ENCODE measurements around the gene ZNF419.
"Not testable (repeated sequence)": the region's sequence is repeated elsewhere in the genome, so short reads cannot be mapped to it uniquely, and the experiment has no call there.

The ZNF419 gene

GRCh38 chr19:57477191-57478008 lies 10.2 kb upstream of the ZNF419 start, which contains the start of gene ZNF772:
Gene ZNF772, minus strand, starts transcription at chr19:57477566. Its CDS starts 257 bp downstream, at chr19:57477309.
- peaks cover 41% of the 10 kb centered on the region for H3K36me3 ChIP-seq (ENCODE audit: control insufficient read depth, insufficient read depth, low read length)
- WGBS, 2 experiments: 12 to 13% methylated on average over 38 of the region's 38 CpGs
- H3K27ac ChIP-seq (ENCODE audit: insufficient read depth, low read depth, low read length, poor library complexity, severe bottlenecking): peak within 1 kb of the TSS; percentile 21
- peaks cover 4% of the 10 kb centered on the region for H3K4me1 ChIP-seq (ENCODE audit: control insufficient read depth, insufficient read depth, low read length)
- peak within 1 kb of the TSS; percentile 94 for H3K4me3 ChIP-seq (ENCODE audit: insufficient read depth, low read depth, low read length)
- H3K27me3 ChIP-seq (ENCODE audit: control insufficient read depth, insufficient read depth, low read length, poor library complexity, severe bottlenecking): no peaks in the 10 kb centered on the region
- H3K9me3 ChIP-seq (ENCODE audit: control insufficient read depth, low read length): peaks cover 11% of the 10 kb centered on the region

- WGBS, 2 experiments: no CpG with 5 or more reads among the region's 1 CpG
- H3K27ac ChIP-seq (ENCODE audit: insufficient read depth, low read depth, low read length, poor library complexity, severe bottlenecking); H3K27me3 ChIP-seq (ENCODE audit: control insufficient read depth, insufficient read depth, low read length, poor library complexity, severe bottlenecking); H3K4me1 ChIP-seq (ENCODE audit: control insufficient read depth, insufficient read depth, low read length); H3K9me3 ChIP-seq (ENCODE audit: control insufficient read depth, low read length): not testable (repeated sequence)
- Histone ChIP-seq H3K4me3 (ENCODE audit: insufficient read depth, low read depth, low read length) (peak overlapping the region; percentile 94), H3K36me3 (ENCODE audit: control insufficient read depth, insufficient read depth, low read length) (peaks cover 19% of the 10 kb centered on the region)
Measured at GRCh38 chr19:57488299-57488644, 722 bp downstream of the ZNF419 start.

GRCh38 chr19:57499332-57499679 lies 11.8 kb downstream of the ZNF419 start:
- not testable (repeated sequence) for H3K36me3 ChIP-seq (ENCODE audit: control insufficient read depth, insufficient read depth, low read length); H3K9me3 ChIP-seq (ENCODE audit: control insufficient read depth, low read length); H3K27me3 ChIP-seq (ENCODE audit: control insufficient read depth, insufficient read depth, low read length, poor library complexity, severe bottlenecking); H3K4me1 ChIP-seq (ENCODE audit: control insufficient read depth, insufficient read depth, low read length); H3K4me3 ChIP-seq (ENCODE audit: insufficient read depth, low read depth, low read length); H3K27ac ChIP-seq (ENCODE audit: insufficient read depth, low read depth, low read length, poor library complexity, severe bottlenecking)

GRCh38 chr19:57499680-57500395 lies 12.3 kb downstream of the ZNF419 start, which contains the start of gene ZNF773:
Gene ZNF773, plus strand, starts transcription at chr19:57499938. Its CDS starts 143 bp downstream, at chr19:57500081.
- not testable (repeated sequence) for H3K4me1 ChIP-seq (ENCODE audit: control insufficient read depth, insufficient read depth, low read length); H3K27me3 ChIP-seq (ENCODE audit: control insufficient read depth, insufficient read depth, low read length, poor library complexity, severe bottlenecking); H3K36me3 ChIP-seq (ENCODE audit: control insufficient read depth, insufficient read depth, low read length); H3K27ac ChIP-seq (ENCODE audit: insufficient read depth, low read depth, low read length, poor library complexity, severe bottlenecking); H3K9me3 ChIP-seq (ENCODE audit: control insufficient read depth, low read length)
- WGBS, 2 experiments: 1% methylated on average over 50 to 57 of the region's 69 CpGs
- peak within 1 kb of the TSS; percentile 71 for H3K4me3 ChIP-seq (ENCODE audit: insufficient read depth, low read depth, low read length)

- H3K27ac ChIP-seq (ENCODE audit: insufficient read depth, low read depth, low read length, poor library complexity, severe bottlenecking); H3K4me1 ChIP-seq (ENCODE audit: control insufficient read depth, insufficient read depth, low read length); H3K27me3 ChIP-seq (ENCODE audit: control insufficient read depth, insufficient read depth, low read length, poor library complexity, severe bottlenecking); H3K36me3 ChIP-seq (ENCODE audit: control insufficient read depth, insufficient read depth, low read length); H3K9me3 ChIP-seq (ENCODE audit: control insufficient read depth, low read length): not testable (repeated sequence)
- peak overlapping the region; percentile 71 for H3K4me3 ChIP-seq (ENCODE audit: insufficient read depth, low read depth, low read length)
- 68 to 77% methylated on average over 1 of the region's 4 CpGs for WGBS, 2 experiments
Measured at GRCh38 chr19:57500400-57500799, 12.8 kb downstream of the ZNF419 start.

GRCh38 chr19:57506163-57506562 lies 18.6 kb downstream of the ZNF419 start:
- peaks cover 26% of the 10 kb centered on the region for H3K36me3 ChIP-seq (ENCODE audit: control insufficient read depth, insufficient read depth, low read length)
- no peak overlapping the region for H3K4me3 ChIP-seq (ENCODE audit: insufficient read depth, low read depth, low read length)
- no peaks in the 10 kb centered on the region for H3K4me1 ChIP-seq (ENCODE audit: control insufficient read depth, insufficient read depth, low read length)
- H3K27me3 ChIP-seq (ENCODE audit: control insufficient read depth, insufficient read depth, low read length, poor library complexity, severe bottlenecking): no peaks in the 10 kb centered on the region
- H3K27ac ChIP-seq (ENCODE audit: insufficient read depth, low read depth, low read length, poor library complexity, severe bottlenecking): no peak overlapping the region
- 88 to 93% methylated on average over 4 of the region's 4 CpGs for WGBS, 2 experiments
- no peaks in the 10 kb centered on the region for H3K9me3 ChIP-seq (ENCODE audit: control insufficient read depth, low read length)

GRCh38 chr19:57511484-57511883 lies 23.9 kb downstream of the ZNF419 start:
- no peak overlapping the region for H3K4me3 ChIP-seq (ENCODE audit: insufficient read depth, low read depth, low read length)
- H3K27ac ChIP-seq (ENCODE audit: insufficient read depth, low read depth, low read length, poor library complexity, severe bottlenecking): no peak overlapping the region
- peaks cover 13% of the 10 kb centered on the region for H3K36me3 ChIP-seq (ENCODE audit: control insufficient read depth, insufficient read depth, low read length)
- H3K4me1 ChIP-seq (ENCODE audit: control insufficient read depth, insufficient read depth, low read length): no peaks in the 10 kb centered on the region
- no peaks in the 10 kb centered on the region for H3K9me3 ChIP-seq (ENCODE audit: control insufficient read depth, low read length)
- no peaks in the 10 kb centered on the region for H3K27me3 ChIP-seq (ENCODE audit: control insufficient read depth, insufficient read depth, low read length, poor library complexity, severe bottlenecking)

- Histone ChIP-seq H3K36me3 (ENCODE audit: control insufficient read depth, insufficient read depth, low read length) (peaks cover 3% of the 10 kb centered on the region), H3K9me3 (ENCODE audit: control insufficient read depth, low read length) (no peaks in the 10 kb centered on the region), H3K27me3 (ENCODE audit: control insufficient read depth, insufficient read depth, low read length, poor library complexity, severe bottlenecking) (no peaks in the 10 kb centered on the region), H3K4me3 (ENCODE audit: insufficient read depth, low read depth, low read length) (no peak overlapping the region), H3K27ac (ENCODE audit: insufficient read depth, low read depth, low read length, poor library complexity, severe bottlenecking) (no peak overlapping the region), H3K4me1 (ENCODE audit: control insufficient read depth, insufficient read depth, low read length) (no peaks in the 10 kb centered on the region)
- whole genome bisulfite sequencing, 2 experiments: 96 to 97% methylated on average over 6 of the region's 6 CpGs
Measured at GRCh38 chr19:57512845-57513244, 25.3 kb downstream of the ZNF419 start.

- Histone ChIP-seq H3K27me3 (ENCODE audit: control insufficient read depth, insufficient read depth, low read length, poor library complexity, severe bottlenecking) (no peaks in the 10 kb centered on the region), H3K4me1 (ENCODE audit: control insufficient read depth, insufficient read depth, low read length) (no peaks in the 10 kb centered on the region), H3K36me3 (ENCODE audit: control insufficient read depth, insufficient read depth, low read length) (peaks cover 3% of the 10 kb centered on the region), H3K4me3 (ENCODE audit: insufficient read depth, low read depth, low read length) (no peak overlapping the region), H3K27ac (ENCODE audit: insufficient read depth, low read depth, low read length, poor library complexity, severe bottlenecking) (no peak overlapping the region), H3K9me3 (ENCODE audit: control insufficient read depth, low read length) (no peaks in the 10 kb centered on the region)
- WGBS, 2 experiments: 92% methylated on average over 5 of the region's 5 CpGs
Measured at GRCh38 chr19:57515255-57515654, 27.7 kb downstream of the ZNF419 start.

- H3K27me3 ChIP-seq (ENCODE audit: control insufficient read depth, insufficient read depth, low read length, poor library complexity, severe bottlenecking); H3K36me3 ChIP-seq (ENCODE audit: control insufficient read depth, insufficient read depth, low read length); H3K4me1 ChIP-seq (ENCODE audit: control insufficient read depth, insufficient read depth, low read length); H3K9me3 ChIP-seq (ENCODE audit: control insufficient read depth, low read length); H3K4me3 ChIP-seq (ENCODE audit: insufficient read depth, low read depth, low read length); H3K27ac ChIP-seq (ENCODE audit: insufficient read depth, low read depth, low read length, poor library complexity, severe bottlenecking): not testable (repeated sequence)
- 88 to 90% methylated on average over 4 of the region's 4 CpGs for WGBS, 2 experiments
Measured at GRCh38 chr19:57518021-57518420, 30.5 kb downstream of the ZNF419 start.
